GM18519 (cell line): ENCODE data around the gene ARRB1.
"Not testable (repeated sequence)": the region's sequence is repeated elsewhere in the genome, so short reads cannot be mapped to it uniquely, and the experiment has no call there.

Source experiments
- ATAC-seq: cut with Tn5 transposase; IDR thresholded peaks from one replicate; pipeline ENCODE4 v1.9.1; 2021; ENCODE audit warnings: mild to moderate bottlenecking, moderate library complexity; ENCODE audit not compliant: unreplicated experiment, low FRiP score

ARRB1 gene

DNA sequence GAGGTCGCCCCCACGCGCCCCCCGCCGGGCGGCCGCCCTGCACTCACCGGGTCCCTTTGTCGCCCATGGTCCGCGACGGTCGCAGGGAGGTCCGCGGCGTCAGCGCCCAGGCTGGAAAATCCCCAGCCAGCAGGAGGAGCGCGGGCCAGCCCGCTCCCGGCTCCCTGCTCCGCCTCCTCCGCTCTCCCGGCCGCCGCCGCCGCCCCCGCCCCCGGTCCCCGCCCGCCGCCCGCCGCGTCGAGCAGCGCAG lies at the start of gene ARRB1:
ARRB1 (minus strand) TSS at position 121 of the 250 bp plus-strand sequence; CDS start at position 67, 54 bp downstream.
- no peak for ATAC-seq

DNA sequence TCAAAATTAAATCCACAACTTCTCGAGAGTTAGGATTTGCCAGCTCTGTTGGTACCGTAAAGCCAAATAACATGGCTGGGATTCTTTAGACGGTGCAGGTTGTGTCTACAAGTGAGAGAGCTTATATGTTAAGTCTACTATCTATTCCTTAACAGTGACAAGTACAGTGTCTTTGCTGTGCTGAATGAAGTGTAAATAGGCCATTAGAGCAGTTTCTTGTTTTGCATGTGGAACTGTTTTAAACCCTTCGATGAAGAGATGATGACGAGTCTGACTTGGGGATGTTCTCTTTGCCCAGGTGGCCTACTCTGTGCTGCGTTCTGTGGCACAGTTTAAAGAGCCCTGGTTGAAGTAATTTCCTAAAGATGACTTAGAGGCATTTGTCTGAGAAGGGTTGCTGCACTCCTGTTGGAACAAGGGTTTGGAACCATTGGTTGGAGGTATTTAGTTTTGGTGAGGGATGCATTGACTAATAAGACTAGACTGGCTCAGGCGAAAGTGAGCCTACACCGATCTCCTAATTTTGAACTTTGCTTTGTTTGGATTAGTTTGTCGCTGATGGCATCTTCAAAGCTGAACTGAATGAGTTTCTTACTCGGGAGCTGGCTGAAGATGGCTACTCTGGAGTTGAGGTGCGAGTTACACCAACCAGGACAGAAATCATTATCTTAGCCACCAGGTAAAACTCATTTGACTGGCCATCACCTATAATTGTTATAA lies 48.8 kb upstream of the ARRB1 start:
- no peak for ATAC-seq

DNA sequence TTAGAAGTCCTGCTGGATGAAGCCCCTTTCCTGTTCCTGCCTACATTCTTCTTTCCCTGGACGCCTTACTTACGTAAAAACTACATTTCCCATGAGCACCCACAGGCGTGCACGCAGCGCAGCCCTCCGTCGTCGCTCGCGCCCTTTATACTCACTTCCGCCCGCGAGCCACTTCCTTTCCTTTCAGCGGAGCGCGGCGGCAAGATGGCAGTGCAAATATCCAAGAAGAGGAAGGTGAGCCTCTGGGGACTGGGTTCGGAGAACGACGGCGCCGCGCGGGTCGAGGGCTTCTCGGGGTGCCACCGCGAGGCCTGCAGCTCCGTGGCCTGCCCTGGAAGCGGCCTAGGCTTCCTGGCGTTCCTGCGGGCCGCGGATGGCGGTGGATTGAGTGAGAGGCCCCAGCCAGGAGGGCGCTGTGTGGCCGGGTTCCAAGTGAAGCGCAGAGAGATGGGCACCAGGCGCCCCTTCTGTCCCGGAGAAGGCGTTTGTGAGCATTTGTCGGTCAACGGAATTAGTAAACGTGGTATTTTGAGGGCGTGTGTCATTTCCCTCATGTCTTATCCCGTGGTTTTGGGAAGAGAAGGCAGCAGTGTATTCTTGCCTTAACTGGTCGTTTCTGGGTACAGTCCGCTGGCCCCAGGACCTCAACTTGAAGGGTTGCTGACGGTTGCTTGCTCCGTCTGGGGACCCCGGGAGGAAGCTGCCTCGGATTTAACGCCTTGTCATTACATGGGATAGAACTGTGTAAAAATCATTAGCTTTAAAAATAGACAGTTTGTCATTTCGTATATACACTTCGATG lies 48.1 kb upstream of the ARRB1 start, which contains the start of gene RPS3:
RPS3 (plus strand) TSS at position 175 of the 802 bp plus-strand sequence; CDS start at position 205, 30 bp downstream.
- peak; percentile 74 for ATAC-seq

DNA sequence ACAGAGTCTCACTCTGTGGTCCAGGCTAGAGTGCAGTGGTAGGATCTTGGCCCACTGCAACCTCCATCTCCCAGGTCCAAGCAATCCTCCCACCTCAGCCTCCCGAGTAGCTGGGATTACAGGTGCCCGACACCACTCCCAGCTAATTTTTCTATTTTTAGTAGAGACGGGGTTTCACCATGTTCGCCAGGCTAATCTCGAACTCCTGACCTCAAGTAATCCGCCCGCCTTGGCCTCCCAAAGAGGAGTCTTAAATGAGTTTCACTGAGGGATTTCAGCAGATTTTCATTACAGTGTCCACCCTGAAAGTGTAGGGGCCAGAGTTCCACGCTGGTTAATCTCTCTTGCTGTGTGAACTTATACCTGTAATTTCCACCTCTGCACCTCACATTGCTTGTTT lies 47.4 kb upstream of the ARRB1 start:
- no peak for ATAC-seq

DNA sequence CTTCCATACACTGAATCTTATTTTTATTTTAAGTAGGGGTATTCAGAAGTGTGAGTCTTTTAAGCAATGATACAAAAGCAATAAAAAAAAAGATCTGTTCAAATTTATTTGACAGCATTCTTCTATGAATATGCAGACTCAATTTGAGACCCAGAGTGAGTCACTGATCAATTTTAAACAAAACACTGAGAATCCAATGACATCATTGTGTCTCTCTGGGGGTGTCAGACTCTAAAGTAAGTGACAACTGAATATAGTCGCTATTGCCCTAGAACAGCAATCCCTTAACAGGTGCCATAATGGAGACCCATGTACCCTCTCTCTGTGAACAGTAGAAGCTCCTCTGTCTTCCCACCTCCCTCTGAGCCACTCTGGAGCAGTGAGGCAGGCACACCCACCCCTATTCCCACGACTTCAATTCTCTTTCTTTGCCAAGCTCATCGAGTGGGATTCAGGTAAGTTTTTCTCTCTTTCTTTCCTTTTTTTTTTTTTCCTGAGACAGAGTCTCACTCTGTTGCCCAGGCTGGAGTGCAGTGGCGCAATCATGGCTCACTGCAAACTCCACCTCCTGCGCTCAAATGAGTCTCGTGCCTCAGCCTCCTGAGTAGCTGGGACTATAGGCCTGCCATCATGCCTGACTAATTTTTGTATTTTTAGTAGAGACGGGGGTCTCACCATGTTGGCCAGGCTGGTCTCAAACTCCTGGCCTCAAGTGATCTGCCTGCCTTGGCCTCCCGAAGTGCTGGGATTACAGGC lies 42.8 kb upstream of the ARRB1 start:
- ATAC-seq: no peak

DNA sequence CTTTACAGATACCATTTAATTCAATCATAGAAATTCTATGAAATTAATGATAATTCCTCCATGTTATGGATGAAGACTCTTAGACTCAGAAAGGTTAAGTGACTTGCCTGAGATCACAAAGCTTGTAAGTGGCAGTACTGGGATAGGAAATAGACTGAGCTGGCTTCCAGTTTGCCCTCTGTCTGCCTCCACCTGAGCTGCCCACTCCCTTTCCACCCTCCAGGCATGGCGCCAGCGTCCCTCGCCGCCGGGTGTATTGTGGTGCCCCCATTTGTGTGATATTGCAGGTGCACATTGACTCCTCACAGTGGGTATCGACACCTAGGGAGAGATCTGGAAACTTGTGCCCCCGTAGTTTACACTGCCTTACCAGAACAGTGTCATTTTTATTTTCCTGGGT lies 38.5 kb upstream of the ARRB1 start:
- no peak for ATAC-seq

DNA sequence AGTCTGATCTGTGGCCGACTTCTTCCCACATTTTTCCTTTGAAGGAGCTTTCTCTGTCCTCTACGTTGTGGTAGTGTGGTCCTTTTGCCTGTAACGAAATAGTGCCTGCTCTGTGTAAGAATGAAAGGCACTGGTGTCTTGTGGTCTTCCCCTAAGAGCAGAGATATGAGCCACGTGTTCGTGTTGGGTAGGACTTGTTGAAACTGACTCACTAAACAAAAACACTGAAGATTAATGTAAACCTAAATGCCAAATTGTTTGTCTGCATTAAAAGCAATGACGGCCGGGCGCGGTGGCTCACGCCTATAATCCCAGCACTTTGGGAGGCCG lies 37.8 kb upstream of the ARRB1 start:
- ATAC-seq: no peak

DNA sequence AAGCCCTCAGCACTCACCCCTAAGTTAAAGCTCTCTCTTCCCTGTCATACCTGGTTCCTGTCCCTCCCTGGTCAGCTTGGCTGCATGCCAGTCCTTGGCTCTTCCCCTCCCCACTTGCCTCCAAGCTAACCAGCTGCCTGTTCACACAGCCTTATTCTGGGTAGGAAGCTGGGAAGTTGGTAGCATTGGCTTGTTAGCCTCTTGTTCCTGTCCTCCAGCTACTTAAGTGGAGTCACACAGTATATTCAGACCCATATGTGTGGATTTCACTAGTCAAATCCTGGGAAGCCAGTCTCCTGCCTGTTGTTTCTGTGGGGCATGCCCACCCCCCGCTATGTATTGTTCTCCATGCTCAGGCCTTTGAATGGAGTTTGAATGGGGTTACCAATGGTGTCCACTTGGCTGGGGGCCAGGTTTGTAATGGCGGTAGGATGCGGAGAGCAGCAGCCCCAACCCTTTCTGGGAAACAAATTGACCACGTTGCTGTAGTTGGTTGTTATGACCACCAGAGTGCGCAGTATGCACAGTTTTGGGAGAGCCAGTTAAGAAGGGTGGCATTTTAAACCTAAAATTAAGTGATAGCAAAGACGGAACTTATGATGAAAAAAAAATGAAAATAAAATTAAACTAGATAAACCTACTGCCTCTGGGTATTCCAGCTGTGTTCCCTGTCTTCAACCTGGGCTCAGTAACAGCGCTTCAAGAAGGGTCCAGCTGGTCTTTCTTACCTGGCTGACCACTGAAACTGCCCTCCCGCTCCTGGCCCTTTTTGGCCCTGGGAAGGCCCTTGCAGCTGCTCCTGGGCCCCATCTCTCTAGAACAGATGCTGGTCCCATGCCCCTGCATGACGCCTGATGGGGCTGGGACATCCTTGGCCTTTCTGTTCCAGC lies 37.2 kb upstream of the ARRB1 start:
- ATAC-seq: peak; percentile 64

DNA sequence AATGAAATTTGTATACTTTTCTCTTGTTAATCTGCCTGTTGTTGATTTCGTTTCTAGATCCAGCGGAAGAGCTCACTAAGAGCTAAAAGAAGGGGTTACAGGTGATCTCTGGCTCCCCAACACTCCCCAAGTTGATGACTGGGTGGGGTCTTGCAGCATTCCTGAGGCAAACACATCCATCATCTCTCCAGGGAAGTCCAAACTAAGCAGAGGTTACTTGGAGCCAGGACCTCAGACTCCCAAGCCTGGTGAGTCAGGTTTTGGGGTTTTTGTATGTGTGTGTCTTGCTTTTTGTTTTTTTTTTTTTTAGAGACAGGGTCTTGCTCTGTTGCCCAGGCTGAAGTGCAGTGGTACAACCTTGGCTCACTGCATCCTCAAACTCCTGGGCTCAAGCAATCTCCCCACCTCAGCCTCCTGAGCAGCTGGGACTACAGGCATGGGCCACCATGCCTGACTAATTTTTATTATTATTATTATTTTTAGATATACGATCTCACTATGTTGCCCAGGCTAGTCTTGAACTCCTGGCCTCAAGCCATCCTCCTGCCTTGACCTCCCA lies 36.4 kb upstream of the ARRB1 start:
- ATAC-seq: no peak

DNA sequence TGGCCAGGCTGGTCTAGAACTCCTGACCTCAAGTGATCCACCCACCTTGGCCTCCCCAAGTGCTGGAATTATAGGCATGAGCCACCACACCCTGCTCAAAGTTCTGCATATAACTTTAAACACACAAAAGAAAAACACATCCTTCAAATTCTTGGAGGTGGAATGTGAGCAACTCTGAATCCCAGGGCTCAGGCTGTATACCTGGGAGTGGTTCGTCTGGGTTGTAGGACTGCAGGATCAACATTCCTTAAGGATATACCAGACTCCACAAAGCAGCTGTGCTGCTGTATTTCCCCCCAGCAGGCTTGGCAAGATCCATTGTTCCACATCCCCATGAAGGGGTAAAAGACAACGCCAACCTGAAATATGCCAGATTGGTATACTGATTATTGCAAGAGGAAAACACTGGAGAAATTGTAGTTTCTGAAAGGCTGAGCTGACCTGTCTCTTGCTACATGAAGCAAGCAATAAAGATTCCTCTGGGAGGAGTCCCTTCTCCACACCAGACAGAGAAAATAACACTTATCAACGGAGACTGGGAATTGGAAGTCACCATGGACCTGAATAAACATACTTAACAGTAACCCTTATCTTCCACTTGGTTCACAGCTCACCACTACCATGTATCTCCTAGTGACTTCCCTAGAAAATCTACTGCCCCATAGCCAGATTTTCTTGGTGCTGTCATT lies 35.6 kb upstream of the ARRB1 start:
- ATAC-seq: no peak

DNA sequence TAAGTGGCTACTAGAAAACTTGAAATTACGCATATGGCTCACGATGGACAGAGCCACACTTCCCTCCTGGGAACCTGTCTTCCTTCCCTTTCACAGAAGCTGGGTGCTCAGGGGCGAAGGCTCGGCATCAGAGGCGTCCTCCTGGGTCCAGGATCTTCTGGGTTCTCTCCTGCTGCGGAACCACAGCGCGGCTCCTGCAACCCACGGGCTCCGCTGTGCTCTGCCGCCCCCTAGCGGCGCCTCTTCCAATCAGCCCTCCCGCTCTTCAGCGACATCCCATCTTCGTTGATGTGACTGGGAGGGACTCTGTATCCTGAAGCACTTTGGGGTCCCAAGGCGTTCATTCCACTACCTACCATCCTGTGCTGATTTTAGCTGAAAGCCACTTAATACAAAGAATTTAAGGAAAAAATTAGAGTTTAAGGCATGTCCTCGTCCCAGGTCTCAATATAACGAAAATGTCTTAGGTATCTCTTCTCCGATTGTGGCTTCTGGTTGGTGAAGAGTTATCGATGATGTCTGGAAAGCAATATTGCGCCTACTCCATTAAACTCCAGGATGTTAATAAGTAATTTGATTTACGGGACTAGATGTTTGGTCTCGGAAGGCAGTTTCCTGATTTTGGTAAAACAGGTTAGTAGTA lies 33.1 kb upstream of the ARRB1 start:
- ATAC-seq: no peak

DNA sequence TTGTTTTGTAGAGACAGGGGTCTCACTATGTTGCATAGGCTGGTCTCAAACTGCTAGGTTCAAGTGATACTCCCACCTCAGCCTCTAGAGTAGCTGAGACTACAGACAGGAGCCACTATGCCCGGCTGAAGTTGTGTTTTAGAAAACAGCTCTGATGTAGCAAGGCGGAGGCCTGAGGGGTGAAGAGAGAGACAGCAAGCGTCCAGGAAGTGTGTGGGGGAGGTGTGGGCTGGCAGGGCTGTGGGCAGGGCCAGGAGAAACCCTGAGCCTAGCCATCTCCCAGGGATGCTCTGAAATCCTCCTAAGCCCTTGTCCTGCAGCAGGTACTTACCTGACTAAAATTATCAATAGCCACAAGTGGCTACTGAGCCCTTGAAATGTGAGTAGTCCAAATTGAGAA lies 31.8 kb upstream of the ARRB1 start:
- no peak for ATAC-seq

DNA sequence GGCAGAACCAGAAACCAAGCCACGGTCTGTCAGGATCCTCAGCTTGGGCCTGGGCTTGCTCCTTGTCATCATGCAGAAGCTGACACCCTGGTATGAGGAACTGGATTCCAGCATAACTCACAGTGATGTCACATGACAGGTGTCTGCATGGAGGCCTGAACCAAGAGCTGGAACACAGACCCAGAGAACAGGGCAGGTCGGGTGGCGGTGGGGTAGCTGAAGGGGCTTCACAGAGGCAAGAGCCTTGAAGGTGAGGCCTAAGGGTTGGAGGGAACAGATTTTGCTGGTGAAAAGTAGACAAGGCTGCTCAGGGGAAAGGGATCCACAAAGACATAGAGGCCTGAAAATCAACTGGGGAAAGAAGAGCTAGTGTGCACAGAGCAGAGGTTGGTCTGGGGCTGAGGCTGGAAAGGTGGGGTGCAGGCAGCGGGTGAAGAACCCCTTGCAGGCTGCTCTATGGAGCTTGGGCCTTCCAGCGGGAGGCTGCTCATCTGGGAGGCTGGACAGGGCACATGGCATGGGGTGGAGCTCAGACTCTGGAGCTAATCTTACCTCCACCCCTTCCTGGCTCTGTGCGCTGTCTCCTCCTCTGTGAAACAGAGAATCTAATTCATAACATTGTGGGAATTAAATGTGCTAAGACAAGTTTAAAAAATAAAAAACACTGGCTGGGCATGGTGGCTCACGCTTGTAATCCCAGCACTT lies 29.4 kb upstream of the ARRB1 start:
- ATAC-seq: no peak

DNA sequence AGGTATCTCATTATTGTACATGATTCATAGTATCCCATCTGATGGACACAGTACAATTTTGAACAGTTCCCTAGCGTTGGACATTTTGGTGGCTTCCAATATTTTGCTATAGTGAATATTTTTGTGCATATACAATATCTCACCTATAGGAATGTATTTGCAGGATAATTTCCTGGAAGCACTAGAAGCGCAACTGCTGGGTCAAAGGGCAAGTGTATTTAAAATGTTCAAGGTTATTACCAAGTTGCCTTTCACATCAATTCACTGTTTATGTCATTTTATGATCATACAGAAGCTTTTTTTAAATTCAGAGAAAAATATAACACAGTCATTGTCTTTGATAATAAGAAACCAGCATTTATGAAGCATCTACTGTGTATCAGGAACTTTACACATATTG lies 28.8 kb upstream of the ARRB1 start:
- ATAC-seq: no peak

DNA sequence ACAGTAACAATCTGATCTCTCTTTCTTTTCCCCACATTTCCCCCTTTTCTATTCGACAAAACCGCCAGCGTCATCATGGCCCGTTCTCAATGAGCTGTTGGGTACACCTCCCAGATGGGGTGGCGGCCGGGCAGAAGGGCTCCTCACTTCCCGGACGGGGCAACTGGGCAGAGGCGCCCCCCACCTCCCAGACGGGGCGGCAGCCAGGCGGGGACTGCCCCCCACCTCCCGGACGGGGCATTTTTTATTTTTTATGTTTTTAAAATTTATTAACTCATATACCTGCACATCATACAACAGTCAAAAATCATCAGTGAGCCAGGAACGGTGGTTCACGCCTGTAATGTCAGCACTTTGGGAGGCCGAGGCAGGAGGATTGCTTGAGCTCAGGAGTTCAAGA lies 27.3 kb upstream of the ARRB1 start:
- not testable (repeated sequence) for ATAC-seq

DNA sequence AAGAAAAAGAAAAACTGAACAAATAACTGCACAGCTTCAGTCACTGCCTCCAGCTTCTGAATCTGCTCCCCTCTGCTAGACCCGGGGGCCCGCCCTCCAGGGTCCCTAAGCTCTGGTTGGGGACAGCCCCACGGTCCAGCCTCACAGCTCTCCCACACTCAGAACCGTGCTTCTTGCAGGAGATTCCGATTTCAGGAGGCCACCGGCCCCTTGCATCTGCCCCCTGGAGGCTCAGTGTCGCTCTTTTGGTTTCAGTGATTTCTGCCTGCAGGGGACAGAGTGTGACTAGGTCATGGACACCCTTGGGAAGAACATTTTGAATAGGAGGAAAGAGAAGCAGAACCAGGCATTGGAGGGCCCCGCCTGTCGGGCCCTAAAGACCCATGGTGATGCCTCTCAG lies 24.7 kb upstream of the ARRB1 start:
- ATAC-seq: no peak

DNA sequence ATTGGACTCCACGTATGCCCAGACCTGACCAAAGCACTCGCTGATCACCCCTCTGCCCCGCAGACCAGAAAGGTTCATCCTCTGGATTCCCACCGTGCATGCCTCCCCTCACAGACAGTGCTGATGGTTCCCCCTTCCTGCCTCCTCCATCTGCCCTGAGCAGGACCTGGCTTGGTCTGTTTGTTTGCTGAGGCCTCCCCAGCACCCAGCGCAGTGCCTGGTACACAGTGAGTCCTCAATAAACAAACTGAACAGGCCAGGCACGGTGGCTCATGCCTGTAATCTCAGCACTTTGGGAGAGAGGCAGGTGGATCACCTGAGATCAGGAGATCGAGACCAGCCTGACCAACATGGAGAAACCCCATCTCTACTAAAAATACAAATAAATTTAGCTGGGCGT lies 24.2 kb upstream of the ARRB1 start:
- no peak for ATAC-seq

DNA sequence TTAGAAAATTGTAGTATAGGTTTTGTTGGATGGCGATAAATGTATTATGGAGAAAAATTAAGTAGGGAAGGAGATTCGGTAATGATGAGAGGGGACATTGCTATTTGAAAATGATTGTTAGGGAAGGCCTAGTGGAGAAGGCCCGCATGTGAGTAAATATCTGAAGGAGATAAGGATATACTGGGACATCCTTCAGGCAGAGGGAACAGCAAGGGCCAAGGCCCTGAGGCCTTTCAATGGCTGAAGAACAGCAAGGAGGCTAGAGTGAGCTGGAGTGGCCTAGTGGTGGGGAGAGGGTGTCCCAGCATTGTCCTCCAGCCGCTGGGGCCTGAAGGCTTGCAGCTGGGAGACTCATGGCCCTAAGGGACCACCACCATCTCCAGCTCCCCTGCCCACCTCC lies 23.2 kb upstream of the ARRB1 start:
- ATAC-seq: no peak

DNA sequence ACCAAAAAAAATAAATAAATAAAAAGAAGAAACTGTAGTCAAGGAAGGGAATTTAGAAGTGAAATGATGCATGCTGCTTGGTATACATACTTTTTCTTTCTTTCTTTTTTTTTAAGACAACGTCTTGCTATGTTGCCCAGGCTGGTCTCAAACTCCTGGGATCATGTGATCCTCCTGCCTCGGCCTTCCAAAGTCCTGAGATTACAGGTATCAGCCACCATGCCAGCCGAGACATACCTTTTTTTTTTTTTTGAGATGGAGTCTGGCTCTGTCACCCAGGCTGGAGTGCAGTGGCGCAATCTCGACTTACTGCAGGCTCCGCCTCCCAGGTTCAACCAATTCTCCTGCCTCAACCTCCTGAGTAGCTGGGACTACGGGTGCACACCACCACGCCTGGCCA lies 21.7 kb upstream of the ARRB1 start:
- no peak for ATAC-seq
